ENCODE measurements around the gene THTPA. TPM values are rescaled to one million over a fixed set of nuclear protein-coding genes. Genes with fewer than 3 reads are reported as not detected.
"Not testable (repeated sequence)": the region's sequence is repeated elsewhere in the genome, so short reads cannot be mapped to it uniquely, and the experiment has no call there.

Gene THTPA
- total RNA-seq, 4 donors from 2014 or later = 6.4 to 16.8 (median 15.2) TPM

- no peaks in the 10 kb centered on the region for H3K36me3 ChIP-seq
- H3K4me1 ChIP-seq = no peaks in the 10 kb centered on the region
- H3K27me3 ChIP-seq = no peaks in the 10 kb centered on the region
- H3K27ac ChIP-seq = no peak overlapping the region
- no peak for TF ChIP-seq POLR2A (IDR thresholded peaks at IDR 0.05)
- no peak for TF ChIP-seq CTCF (IDR thresholded peaks at IDR 0.05)
- no peak overlapping the region for H3K4me3 ChIP-seq
- no peak for DNase-seq
- no peaks in the 10 kb centered on the region for H3K9me3 ChIP-seq
- intact Hi-C loops (cut with DNase I; ENCODE audit: low total_unique reads) = no loop called here
Measured at GRCh38 chr14:23535943-23536342, 20.1 kb upstream of the THTPA start.

- Histone ChIP-seq H3K9me3 (no peaks in the 10 kb centered on the region), H3K27ac (no peak overlapping the region), H3K27me3 (no peaks in the 10 kb centered on the region), H3K4me1 (no peaks in the 10 kb centered on the region), H3K4me3 (no peak overlapping the region), H3K36me3 (no peaks in the 10 kb centered on the region)
- TF ChIP-seq CTCF (IDR thresholded peaks at IDR 0.05) (no peak), POLR2A (IDR thresholded peaks at IDR 0.05) (no peak)
- no peak for DNase-seq
- intact Hi-C loops (cut with DNase I; ENCODE audit: low total_unique reads) = no loop called here
Measured at GRCh38 chr14:23536494-23536893, 19.6 kb upstream of the THTPA start.

- not testable (repeated sequence) for DNase-seq
Measured at GRCh38 chr14:23536906-23537305, 19.2 kb upstream of the THTPA start.

GRCh38 chr14:23537351-23538049 lies 18.6 kb upstream of the THTPA start:
- no peaks in the 10 kb centered on the region for H3K36me3 ChIP-seq
- H3K4me3 ChIP-seq = no peak overlapping the region
- H3K27me3 ChIP-seq = no peaks in the 10 kb centered on the region
- no peaks in the 10 kb centered on the region for H3K9me3 ChIP-seq
- H3K4me1 ChIP-seq = no peaks in the 10 kb centered on the region
- TF ChIP-seq CTCF (IDR thresholded peaks at IDR 0.05) (no peak), POLR2A (IDR thresholded peaks at IDR 0.05) (no peak)
- intact Hi-C loops (cut with DNase I; ENCODE audit: low total_unique reads) = no loop called here
- H3K27ac ChIP-seq = no peak overlapping the region
- no peak for DNase-seq

More at GRCh38 chr14:23536906-23537305, 19.2 kb upstream of the THTPA start:
- H3K27me3 ChIP-seq; H3K27ac ChIP-seq; intact Hi-C loops (cut with DNase I; ENCODE audit: low total_unique reads); H3K4me3 ChIP-seq; H3K9me3 ChIP-seq; H3K36me3 ChIP-seq; H3K4me1 ChIP-seq: not testable (repeated sequence)

GRCh38 chr14:23538050-23538718 lies 17.9 kb upstream of the THTPA start:
- intact Hi-C loops (cut with DNase I; ENCODE audit: low total_unique reads) = no loop called here
- Histone ChIP-seq H3K4me1 (no peaks in the 10 kb centered on the region), H3K9me3 (no peaks in the 10 kb centered on the region), H3K36me3 (no peaks in the 10 kb centered on the region), H3K27ac (no peak overlapping the region), H3K27me3 (no peaks in the 10 kb centered on the region), H3K4me3 (no peak overlapping the region)
- no peak for TF ChIP-seq CTCF (IDR thresholded peaks at IDR 0.05)
- TF ChIP-seq POLR2A (IDR thresholded peaks at IDR 0.05) = no peak
- DNase-seq = no peak

Data from uterus (tissue), 4 donors.